ENCODE results near the gene ARHGEF37.
"Not testable (repeated sequence)": the region's sequence is repeated elsewhere in the genome, so short reads cannot be mapped to it uniquely, and the experiment has no call there.

Gene ARHGEF37

DNA sequence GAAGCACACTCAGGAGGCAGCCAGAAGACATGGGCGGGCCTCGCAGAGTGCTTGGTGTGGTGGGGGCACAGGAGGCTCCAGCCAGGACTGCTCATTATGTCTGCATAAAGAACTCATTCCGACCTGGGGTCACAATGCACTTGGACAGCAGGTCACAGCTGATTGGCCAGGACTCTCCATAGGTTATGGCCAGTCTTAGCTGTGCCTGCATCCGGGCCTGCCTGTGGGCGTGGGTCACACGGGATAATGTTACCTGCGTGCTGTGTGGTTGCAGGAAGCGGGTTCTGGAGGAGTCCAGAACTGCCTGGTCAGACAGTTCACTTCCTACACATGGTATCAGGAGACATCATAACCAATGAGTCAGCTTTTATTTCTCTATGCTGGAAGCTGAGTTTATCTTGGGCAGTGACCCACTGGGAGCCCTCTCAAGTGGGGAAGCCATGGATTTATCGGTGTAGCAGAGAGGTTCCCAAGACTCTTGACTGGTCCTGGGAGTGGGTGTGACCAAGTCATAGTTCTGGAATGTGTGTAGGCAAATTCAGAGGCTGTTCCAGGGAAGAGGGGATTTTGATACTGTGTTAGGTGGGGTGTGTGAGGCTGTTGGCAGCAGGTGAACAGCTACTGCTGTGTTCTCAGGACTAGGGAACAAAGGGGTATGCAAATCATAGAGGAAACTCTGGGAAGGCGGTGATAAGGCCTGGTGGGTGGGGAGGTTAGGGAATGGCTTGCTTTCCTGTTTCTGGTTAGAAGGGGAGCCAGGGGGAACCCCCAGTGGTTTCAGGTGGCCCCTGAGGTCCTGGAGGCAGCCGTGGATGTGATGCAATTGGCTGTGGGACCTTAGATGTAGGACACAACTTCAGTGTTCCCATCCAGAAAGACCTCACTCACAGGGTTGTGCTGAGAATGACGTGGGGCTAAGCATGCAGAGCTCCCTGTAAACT lies 51.3 kb downstream of the ARHGEF37 start:
- DNase-seq, result no peak

DNA sequence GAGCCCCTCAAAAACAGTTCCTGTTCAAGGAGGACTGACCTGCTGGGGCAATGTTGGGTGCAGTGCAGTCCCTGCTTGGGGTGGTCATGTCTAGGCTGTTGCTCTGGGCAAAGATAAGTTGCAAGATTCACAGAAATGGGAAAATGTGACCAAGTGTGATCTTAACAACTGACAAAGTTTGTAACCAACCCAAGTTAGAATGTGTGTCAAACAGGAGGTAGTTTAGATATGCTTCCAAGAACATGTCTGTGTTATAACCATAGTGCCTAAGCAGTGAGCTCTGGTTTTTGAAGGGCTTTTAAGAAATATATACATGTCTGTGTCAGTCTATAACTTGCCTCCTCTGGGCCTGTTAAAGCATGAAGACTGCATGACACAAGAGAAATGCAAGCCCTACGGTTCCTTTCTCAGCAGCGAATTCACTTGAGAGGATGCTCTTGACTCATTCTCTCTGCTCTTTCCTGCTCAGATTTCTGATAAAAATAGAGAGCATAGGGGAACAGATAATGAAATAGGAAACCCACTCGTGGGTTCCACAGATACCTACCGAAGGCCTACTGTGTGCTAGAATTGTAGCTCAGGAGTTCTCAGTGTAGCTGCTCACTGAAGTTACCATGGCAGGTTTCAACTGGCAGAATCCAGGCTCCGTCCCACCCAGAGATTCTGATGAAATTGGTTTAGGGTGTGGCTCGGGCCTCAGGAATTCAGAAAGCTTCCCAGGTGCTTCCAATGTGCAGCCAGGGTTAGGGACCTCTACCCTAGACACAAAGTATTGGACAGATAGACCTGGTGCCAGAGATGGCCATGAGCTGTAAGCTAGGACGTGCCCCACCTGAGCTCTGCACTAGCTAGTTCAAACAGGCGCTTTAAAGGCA lies 52.4 kb downstream of the ARHGEF37 start:
- no peak for DNase-seq

DNA sequence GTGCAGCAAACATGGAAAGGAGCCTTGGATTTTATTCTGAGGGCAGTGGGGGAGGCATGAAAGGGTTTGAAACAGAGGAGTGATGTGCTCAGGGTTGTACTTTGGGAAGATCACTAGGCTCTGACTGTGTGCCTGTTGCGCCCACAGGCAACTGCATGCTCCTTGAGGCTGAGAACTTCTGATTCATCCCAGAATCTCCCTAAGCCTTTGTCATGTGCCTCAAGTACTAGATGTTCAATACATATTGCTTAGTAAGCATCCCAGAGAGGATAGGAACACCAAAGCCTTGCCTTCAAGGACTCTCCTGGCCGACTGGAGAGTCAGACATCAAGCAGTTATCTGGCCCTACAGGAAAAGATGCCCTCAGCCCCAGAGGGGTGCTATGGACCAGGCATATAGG lies 54.1 kb downstream of the ARHGEF37 start:
- DNase-seq, result no peak

DNA sequence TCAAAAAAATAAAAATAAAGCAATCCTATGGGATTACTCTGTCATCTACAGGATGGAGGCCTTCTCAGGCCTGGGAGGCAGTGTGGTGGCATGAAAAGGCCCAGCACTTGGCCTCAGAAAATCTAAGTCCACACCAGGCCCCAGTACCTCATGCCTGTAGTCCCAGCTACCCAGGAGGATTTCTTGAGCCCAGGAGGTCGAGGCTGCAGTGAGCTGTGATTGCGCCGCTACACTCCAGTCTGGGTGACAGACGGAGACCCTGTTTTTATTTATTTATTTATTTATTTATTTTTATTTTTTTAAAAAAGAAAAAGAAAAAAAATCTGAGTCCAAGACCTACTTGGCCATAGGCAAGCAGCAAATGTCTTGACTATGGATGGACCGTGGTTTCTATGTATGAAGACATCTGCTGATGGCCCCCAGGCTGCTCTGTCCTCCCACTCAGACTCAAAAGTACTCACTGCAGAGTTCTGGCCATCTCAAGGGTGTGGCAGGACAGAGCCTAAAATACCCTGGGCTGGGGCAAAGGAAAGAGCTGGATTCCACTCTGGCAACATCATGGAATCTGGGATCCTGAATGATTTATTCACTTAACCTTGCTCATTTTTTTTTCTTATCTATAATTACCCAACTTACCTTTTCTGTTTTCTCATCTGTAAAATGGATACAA lies 55.0 kb downstream of the ARHGEF37 start:
- DNase-seq, result no peak

DNA sequence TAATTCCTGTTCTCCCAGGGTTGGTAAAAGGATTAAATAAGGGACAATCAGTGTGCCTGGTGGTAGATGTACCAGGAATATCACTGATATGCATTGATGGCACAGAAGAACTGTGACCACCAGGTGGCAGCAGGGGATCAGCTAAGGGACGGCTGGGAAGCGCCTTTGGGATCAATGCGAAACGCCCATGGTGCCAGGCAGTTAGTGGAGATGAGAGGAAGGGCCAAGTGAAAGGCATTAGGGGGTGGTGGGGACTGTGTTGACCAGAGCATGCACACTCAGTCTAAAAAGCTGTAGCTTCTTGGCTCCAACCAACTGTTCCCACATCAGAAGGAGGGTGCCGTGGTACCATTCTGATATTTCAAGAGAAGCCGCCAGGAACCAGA lies 55.6 kb downstream of the ARHGEF37 start:
- peak in 1 of 2 donors; percentile 67 for DNase-seq

DNA sequence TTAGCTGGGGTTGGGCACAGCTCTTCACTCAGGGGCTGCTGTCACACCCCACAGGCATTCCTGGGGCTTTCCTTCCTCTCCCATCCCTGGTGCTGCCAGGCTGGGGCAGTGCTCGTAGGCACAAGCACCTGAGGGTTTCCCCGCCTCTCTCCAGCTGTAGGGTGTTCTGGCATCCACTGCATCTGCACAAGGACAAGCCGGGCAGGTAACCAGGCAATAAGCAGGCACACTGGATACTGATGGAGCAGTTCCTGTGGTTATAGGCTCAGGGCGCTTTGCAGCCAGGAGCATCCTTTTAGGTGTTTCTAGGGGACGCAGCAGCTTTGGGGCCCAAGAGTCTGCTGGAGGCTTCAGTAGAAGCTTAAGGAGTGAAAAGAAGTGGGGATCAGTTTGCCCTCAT lies 56.8 kb downstream of the ARHGEF37 start:
- DNase-seq, result no peak

DNA sequence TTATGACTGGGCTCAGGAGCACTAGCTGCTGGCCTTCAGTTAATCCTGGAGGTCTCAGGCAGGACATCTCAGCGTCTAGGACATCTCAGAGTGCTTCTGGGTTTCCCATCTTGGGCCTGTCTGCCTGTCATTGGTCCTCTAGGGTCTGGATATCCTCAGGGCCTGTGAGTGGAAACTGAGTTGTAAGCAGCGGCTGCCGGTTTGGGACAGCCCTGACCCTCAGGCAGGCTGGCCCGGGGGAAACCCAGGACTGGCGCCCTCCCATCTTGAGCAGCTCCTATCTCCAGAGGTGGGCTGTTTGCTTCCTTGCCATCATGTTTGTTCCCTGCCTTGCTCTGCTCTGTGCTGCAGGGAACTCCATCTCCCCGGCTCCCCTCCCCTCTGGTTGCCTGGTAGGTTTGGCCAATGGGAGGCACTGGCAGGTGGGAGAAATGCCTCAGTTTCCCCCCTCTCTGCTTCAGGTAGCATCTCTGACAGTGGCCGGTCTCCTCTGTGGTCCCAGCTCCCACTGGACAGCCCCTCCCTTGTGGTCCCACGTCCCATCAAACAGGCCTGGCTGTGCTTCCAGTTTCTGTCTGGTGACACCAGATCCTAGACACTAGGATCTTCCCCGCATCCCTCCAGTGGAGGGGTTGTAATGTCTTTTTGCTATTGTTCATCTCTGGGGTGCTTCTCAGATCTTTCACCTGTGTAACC lies 57.4 kb downstream of the ARHGEF37 start:
- DNase-seq, result no peak

DNA sequence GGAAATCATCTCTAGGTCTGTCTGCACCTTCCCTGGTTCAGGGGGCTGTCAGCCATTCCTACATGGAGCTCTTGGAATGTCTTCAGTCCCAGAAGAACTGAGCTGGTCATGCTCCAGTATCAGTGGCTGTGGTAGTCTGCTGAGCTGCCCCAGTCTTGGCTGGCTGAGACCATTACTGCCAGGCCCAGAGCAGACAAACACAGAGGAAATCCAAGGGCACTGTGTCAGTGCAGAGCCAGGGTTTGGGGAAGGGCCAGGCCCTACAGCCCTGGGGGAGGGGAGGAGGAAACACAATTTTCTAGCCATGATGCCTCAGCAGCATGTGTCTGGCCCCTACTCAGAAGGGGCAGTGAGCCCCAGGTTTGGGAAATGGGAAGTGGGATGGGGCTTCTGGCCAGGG lies 58.4 kb downstream of the ARHGEF37 start:
- no peak for DNase-seq

DNA sequence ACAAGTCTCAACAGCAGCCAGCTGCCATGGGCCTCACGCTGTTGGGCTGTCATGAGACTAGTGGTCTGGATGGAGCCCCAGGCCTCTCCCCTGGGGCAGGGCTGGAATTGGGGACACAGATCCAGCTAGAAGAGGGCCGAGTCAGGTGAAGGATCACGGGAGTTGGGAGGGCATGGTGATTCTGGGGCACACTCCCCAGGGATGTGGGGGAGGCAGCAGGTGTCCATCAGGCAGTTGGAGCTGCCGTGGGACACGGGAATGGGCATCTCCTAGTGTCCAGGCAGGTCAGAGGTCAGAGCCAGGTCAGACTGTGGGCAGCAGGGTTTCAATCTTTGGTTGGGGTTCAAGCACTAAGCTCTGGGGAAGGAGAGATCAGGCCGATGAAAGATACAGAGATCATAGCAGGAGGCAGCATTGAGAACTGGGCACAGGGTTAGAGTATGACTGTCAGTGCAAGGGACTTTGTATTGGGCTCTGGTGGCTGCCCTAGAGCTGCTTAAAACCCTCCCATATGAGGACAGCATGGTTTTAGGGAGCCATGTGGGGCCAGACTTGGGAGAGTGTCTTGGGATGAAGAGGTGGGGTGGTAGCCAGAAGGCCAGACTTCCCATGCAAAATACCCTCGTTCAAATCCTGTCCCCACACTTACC lies 59.2 kb downstream of the ARHGEF37 start:
- no peak for DNase-seq

DNA sequence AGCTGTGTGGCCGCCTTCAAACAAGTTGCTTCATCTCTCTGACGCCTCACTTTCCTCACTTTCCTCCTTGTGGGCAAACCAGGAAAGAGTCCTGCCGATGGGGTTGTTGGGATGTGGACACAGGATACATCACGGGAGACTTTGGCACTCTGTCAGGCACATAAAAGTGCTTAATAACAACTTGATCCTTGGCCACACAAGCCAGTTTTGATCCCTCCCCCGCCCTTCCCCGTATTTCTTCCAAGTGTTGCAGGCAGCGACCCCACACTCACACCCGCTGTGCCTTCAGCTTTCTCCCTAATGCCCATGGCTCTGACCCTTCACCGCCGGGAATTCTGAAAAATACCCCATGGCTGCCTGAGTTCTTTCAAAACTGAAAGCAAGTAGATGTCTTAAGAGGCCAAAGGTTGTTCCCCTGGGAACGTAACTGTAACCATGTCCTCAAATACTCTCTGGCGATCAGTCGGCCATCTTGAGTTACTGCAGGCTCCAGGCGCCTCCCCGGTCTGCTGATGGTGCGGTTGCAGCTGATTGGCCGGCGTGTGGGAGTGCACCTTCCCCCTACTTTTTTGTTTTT lies 59.8 kb downstream of the ARHGEF37 start:
- no peak for DNase-seq

DNA sequence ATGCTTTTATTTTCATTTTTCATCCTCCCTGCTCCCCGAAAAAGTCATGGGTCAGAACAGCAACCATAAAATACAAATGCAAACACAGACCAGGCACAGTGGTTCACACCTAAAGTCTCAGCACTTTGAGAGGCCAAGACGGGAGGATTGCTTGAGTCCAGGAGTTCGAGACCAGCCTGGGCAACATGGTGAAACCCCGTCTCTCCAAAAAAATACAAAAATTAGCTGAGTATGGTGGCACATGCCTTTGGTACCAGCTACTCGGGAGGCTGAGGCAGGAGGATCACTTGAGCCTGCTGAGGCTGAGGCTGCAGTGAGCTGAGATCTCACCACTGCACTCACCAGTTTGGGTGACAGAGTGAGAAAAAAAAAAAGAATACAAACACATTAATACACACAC lies 60.3 kb downstream of the ARHGEF37 start:
- no peak for DNase-seq

DNA sequence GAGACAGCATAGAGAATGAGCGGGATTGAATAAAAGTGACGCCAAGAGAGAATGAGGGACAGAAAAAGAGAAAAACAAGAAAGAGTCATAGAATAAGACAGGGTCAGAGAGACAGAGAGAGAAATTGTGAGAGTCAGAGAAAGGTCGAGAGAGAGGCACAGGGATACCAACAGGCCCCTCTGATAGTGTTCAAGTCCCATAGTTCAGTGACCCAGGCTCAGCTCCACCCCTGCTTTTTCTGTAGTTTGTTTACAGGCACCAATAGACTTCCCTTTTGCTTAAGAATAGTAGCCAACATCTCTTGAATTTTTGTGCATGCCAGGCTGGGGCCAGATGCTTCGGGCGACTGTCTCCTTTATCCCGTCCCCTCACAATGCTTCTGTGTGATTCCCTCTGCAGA lies 62.5 kb downstream of the ARHGEF37 start:
- DNase-seq, result no peak

DNA sequence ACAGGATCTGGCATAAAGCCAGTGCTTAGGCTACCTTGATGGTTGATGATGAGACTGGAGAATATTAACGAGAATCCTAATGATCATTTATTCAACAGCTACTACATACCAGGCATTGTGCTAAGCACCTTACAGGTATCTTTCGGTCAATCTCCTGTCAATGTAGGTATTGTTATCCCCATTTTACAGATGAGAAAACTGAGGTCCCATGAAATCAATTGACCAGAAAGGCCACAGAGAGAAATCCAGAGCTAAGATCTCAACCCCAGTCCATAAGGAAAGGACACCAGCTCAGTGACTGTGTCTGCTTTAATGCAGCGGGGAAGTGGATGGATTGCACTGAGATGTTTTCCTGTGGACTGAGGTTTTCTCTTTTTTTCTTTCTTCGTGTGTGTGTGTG lies 63.3 kb downstream of the ARHGEF37 start:
- DNase-seq, result no peak

DNA sequence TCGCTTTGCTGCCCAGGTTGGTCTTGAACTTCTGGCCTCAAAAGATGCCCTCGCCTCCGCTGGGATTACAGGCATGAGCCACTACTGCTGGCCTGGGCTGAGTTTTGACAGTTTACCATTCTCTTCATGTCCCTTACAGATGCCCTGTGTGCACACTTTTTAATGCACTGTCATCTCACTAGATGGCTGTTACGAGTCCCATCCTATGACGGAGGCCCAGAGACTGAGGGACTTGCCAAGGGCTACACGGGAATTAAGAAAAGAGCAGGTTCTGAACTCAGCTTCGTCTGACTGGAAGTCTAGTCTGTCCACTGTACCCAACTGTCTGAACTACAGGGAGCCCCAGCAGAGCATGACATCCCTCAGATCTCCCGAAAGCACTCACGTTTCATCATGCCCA lies 63.9 kb downstream of the ARHGEF37 start:
- no peak for DNase-seq

DNA sequence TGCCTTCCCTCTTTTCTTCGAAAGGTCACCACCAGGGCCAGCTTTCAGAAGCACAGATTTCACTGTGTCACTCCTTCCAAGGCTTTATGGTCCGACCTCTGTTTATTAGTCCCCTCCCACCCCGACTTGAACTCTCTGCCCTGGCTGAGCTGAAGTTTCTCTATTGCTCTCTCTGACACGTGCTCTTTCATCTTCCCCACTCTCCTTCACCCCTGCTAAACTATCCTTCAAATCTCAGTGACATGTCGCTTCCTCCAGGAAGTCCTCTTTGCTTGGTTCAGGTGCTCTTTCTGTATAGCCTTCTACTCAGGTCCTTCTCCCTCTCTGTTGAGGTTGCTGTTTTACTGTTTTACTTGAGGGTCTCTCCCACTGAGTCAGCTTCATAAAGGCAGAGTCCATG lies 64.4 kb downstream of the ARHGEF37 start:
- DNase-seq, result no peak

DNA sequence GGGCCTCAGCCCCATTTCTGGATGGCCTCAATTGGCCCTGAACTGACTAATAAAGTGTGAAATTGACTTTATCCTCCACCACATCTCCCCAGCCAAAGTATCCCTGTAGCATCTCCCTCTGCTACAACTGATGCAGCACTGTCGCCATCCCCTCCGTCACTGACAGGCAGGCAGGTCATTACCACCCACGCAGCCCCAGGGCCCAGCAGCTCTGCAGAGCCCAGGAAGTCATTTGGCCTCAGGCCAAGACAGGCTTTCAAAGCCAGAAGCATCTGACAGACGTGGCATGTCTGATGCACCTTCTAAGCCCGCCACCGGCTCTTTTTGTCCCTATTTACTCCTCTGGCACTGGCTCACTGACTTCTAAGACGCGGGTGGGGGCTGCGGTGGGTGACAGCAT lies 65.3 kb downstream of the ARHGEF37 start:
- DNase-seq, result peak; percentile 9 to 11

DNA sequence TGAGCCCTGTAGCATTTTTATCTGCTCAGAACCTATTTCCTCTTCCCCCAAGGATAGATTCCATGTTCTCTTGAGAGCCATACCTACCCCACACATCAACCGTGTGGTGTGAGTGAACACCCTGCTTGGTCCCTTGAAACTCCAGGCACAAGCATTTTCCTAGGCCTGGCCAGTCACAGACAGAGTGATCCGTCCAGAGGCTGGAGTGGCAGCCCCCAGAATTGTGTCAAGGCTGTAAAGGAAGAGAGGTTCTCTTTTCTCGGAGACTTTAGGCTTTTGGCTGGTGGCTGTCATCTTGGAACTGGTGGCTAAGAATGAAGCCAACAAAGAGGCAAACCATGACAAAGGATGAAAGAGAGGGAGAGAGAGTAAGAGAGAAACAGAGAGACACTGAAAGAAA lies 66.0 kb downstream of the ARHGEF37 start:
- DNase-seq, result no peak

DNA sequence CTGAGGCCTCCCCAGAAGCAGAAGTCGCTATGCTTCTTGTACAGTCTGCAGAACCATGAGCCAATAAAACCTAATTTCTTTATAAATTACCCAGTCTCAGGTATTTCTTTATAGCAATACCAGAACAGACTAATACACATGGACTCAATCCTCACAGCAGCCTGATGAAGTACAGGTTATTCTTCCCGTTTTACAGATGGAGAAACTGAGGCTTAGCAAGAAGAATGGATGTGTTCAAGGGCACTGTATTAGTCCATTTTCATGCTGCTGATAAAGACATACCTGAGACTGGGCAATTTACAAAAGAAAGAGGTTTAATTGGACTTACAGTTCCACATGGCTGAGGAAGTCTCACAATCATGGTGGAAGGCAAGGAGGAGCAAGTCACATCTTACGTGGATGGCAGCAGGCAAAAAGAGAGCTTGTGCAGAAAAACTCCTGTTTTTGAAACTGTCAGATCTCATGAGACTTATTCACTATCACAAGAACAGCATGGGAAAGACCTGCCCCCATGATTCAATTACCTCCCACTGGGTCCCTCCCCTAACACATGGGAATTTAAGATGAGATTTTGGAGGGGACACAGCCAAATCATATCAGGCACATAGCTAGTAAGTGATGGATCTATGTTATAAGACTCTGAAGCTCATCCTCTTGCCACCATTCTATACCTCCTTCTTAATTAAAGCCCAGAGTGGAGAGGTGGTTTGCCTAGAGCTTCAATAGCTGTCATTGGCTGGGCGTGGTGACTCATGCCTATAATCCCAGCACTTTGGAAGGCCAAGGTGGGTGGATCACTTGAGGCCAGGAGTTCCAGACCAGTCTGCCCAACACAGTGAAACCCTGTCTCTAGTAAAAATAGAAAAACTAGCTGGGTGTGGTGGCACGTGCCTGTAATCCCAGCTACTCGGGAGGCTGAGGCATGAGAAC lies 67.4 kb downstream of the ARHGEF37 start:
- DNase-seq, result not testable (repeated sequence)

DNA sequence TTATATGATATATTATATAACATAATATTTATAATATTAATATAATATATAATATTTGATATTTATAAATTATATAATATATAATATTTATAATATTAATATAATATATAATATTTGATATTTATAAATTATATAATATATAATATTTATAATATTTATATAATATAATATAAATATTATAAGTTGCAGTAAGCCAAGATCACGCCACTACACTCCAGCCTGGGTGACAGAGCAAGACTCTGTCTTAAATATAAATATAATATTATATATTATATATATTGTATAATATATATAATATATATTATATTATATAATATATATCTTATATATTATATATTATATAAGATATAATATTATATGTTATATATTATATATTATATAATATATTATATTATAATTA lies 68.4 kb downstream of the ARHGEF37 start:
- not testable (repeated sequence) for DNase-seq

DNA sequence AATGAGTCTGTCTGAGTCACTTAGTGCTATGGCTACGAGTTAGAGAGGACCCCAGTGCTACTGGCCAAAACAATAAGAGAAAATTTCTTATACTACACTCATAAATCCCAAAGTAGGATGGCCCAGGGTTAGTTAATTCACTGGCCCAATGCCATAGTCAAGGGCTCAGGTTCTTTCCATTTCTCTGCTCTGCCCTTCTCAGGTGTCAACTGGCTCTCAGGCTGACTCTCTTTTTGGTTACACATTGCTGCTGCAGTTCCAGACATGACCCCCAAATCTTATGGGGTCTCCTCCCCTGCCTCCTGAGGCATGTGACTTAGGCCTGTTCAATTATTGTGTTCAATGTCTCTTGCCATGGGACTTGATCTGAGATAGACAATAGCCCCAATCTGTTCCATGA lies 70.4 kb downstream of the ARHGEF37 start:
- no peak for DNase-seq

DNA sequence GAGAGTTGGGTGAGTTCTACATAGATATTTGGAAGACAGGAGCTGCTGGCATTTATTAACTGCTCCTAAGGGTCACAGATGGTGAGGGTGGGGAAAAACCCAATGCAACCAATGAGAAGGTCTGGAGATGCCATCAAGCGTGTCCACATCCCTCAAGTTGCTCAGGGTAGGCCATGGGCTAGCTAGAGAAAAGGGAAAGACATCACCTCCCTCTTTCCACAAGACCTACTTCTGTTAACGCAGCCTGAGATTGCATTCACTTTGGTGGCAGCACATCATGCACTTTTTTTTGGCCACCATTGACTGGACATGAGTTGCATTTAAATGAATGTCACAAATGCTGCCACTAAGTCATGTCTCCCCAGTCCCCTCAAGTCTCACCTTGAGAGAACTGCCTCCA lies 71.4 kb downstream of the ARHGEF37 start:
- DNase-seq, result no peak
